GM13977 (cell line): ENCODE results near the gene BICRAL.

Experiments used
- DNase-seq: peaks from one replicate; pipeline ENCODE4 v3.0.0; 2012; ENCODE audit warnings: low spot score
- CTCF ChIP-seq: IDR thresholded peaks from 2 replicates; pipeline ENCODE4 v1.5.1; 2012; ENCODE audit warnings: mild to moderate bottlenecking, control low read depth; ENCODE audit not compliant: insufficient read depth; ENCODE audit errors: extremely low read depth, missing control alignments
- in situ Hi-C: fragments of 300-500 bp; cut with MboI; formaldehyde crosslinking; loops from one replicate; pipeline ENCODE4 v1.12.0; 2022; ENCODE audit warnings: low sequenced_read_pairs, low pct_unique_long_range_greater_than_20kb, mixed read lengths, inconsistent platforms; ENCODE audit not compliant: unreplicated experiment

BICRAL gene

DNA sequence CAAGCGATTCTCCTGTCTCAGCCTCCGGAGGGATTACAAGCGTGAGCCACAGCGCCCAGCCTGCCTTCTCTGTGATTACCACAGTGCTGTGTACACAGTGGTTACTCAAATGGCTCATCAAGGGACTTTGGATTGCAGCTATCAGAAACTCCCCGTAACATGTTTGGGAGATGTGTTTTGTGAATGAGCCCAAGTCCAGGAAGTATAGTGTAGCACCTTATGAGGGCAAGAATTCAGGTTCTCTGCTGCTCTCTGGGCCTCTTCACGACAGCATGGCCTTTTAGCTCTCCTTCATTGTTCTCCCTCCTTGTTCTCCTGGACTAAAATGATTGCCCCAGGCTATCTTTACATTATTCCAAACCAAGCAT lies 63.5 kb downstream of the BICRAL start:
- in situ Hi-C loops: no loop called here
- no peak for TF ChIP-seq CTCF
- no peak for DNase-seq

DNA sequence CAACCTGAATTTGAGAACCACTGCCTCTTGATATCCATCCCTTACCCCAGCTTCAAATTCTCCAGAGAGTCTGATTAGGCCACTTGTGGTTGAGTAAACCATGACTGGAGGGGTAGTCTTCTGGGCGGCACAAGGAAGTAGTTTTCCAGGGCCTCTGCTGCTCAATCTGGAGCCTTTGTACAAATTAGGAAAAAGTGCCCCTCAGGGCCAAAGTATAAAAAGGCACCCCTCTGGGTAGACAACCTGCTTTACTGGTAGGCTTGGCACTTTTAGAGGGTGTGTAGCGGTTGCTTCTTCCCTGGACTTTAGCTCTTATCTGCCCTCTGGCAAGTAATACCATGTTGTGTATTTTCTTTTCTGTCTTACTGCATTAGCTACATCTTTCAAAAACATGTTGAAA lies 64.7 kb downstream of the BICRAL start:
- no peak for DNase-seq
- in situ Hi-C loops: no loop called here

GRCh38 chr6:42848700-42849099 lies 66.8 kb downstream of the BICRAL start:
- in situ Hi-C loops: no loop called here
- no peak for DNase-seq
- no peak for TF ChIP-seq CTCF

More for the DNA sequence above, 64.7 kb downstream of the BICRAL start:
- TF ChIP-seq CTCF: no peak

DNA sequence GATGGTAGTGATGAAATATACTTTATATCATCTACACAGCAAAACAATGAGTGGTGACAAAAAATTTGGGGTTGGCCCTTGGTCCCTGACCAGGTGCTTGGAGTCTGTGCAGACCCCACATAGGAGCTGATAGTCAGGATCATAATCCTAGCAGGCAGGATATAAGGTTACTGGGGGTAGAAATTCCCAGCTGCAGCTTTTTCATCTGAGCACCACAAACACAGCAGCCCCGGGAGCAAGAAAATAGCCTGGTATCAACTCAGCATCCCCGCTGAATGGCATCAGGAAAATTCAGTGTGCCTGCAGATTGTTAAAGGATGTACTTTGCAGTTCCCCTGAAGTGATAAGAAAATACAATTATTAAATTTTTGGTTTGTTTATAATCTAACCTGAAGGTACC lies 69.7 kb downstream of the BICRAL start:
- in situ Hi-C loops: no loop called here

GRCh38 chr6:42860036-42860435 lies 78.2 kb downstream of the BICRAL start:
- DNase-seq: no peak
- in situ Hi-C loops: no loop called here
- TF ChIP-seq CTCF: no peak

More for the DNA sequence above, 69.7 kb downstream of the BICRAL start:
- no peak for TF ChIP-seq CTCF
- no peak for DNase-seq

DNA sequence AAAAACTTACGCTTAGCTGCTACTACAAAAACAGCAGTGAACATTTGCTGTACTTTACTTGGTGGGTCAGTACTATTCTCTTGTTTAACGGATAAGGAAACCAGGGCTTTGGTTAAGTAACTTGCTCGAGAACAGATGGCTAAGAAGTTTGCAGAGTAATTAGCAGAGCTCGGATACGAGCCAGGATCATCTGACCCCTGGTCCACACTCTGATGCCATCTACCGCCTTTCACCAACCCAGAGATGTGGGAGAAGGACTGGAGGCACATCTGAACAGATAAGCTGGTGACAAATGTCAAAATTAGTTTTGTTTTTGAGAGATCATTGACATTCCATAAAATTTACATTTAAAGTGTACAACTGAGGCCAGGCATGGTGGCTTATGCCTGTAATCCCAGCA lies 78.6 kb downstream of the BICRAL start:
- no peak for DNase-seq
- in situ Hi-C loops: no loop called here
- TF ChIP-seq CTCF: no peak

DNA sequence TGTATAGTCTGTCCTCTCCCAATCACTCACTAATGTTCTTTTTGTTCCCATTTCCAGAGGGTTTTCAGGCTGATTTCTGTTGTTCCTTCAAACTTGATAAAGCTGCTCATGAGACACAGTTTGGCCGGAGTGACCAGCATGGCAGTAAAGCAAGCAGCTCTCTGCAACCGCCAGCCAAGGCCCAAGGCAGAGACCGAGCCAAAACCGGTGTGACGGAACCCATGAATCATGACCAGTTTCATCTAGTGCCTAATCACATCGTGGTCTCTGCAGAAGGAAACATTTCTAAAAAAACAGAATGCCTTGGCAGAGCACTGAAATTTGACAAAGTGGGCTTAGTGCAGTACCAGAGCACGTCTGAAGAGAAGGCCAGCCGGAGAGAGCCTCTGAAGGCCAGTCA lies 82.8 kb downstream of the BICRAL start:
- TF ChIP-seq CTCF: no peak
- in situ Hi-C loops: no loop called here

More for the DNA sequence above, 82.8 kb downstream of the BICRAL start:
- no peak for DNase-seq
